ENCODE measurements around the gene SLC50A1.

The SLC50A1 gene

GRCh38 chr1:155126556-155127104, 9.0 kb upstream of the SLC50A1 start:
- TF ChIP-seq CTCF (IDR thresholded peaks at IDR 0.05; ENCODE audit: insufficient read depth, low read length) (no peak), POLR2AphosphoS5 (IDR thresholded peaks at IDR 0.05; ENCODE audit: low read depth) (no peak), GABPA (IDR thresholded peaks at IDR 0.05; ENCODE audit: low read depth) (no peak), REST (IDR thresholded peaks at IDR 0.05; ENCODE audit: insufficient replicate concordance, low read depth) (no peak), SPI1 (IDR thresholded peaks at IDR 0.05; ENCODE audit: borderline replicate concordance, low read depth) (no peak)
- Histone ChIP-seq H3K27ac (replicated peaks) (no peak overlapping the region), H3K4me3 (replicated peaks; ENCODE audit: insufficient read depth, low read length) (no peak overlapping the region), H3K27me3 (ENCODE audit: insufficient read depth, poor library complexity, severe bottlenecking) (peaks cover 31% of the 10 kb centered on the region)
- DNase-seq (ENCODE audit: low read depth in 1 of 2, low spot score in 1 of 2), result peak in 1 of 2 experiments; percentile 15

GRCh38 chr1:155127105-155127966, 8.3 kb upstream of the SLC50A1 start, which contains the start of gene EFNA1:
Gene EFNA1, plus strand, starts transcription at chr1:155127876. Its CDS starts 102 bp downstream, at chr1:155127978.
- TF ChIP-seq CTCF (IDR thresholded peaks at IDR 0.05; ENCODE audit: insufficient read depth, low read length) (no peak), GABPA (IDR thresholded peaks at IDR 0.05; ENCODE audit: low read depth) (no peak), SPI1 (IDR thresholded peaks at IDR 0.05; ENCODE audit: borderline replicate concordance, low read depth) (no peak), POLR2AphosphoS5 (IDR thresholded peaks at IDR 0.05; ENCODE audit: low read depth) (no peak), REST (IDR thresholded peaks at IDR 0.05; ENCODE audit: insufficient replicate concordance, low read depth) (no peak)
- DNase-seq (ENCODE audit: low read depth in 1 of 2, low spot score in 1 of 2), result no peak
- Histone ChIP-seq H3K27me3 (ENCODE audit: insufficient read depth, poor library complexity, severe bottlenecking) (peaks cover 31% of the 10 kb centered on the region), H3K27ac (replicated peaks) (no peak within 1 kb of the TSS), H3K4me3 (replicated peaks; ENCODE audit: insufficient read depth, low read length) (peak within 1 kb of the TSS; percentile 24)

GRCh38 chr1:155127967-155128754, 7.5 kb upstream of the SLC50A1 start:
- peak overlapping the region; percentile 6; the same call in 1 of the 2 replicates for H3K4me3 ChIP-seq (replicated peaks; ENCODE audit: insufficient read depth, low read length)
- H3K27ac ChIP-seq (replicated peaks), result no peak overlapping the region
- TF ChIP-seq SPI1 (IDR thresholded peaks at IDR 0.05; ENCODE audit: borderline replicate concordance, low read depth), result no peak
- no peak for TF ChIP-seq CTCF (IDR thresholded peaks at IDR 0.05; ENCODE audit: insufficient read depth, low read length)
- TF ChIP-seq GABPA (IDR thresholded peaks at IDR 0.05; ENCODE audit: low read depth), result no peak
- no peak for TF ChIP-seq REST (IDR thresholded peaks at IDR 0.05; ENCODE audit: insufficient replicate concordance, low read depth)
- no peak for TF ChIP-seq POLR2AphosphoS5 (IDR thresholded peaks at IDR 0.05; ENCODE audit: low read depth)
- peaks cover 29% of the 10 kb centered on the region for H3K27me3 ChIP-seq (ENCODE audit: insufficient read depth, poor library complexity, severe bottlenecking)
- DNase-seq (ENCODE audit: low read depth in 1 of 2, low spot score in 1 of 2), result no peak

Data from HL-60 (cell line).